ENCODE results near the gene ZNF391.
"Not testable (repeated sequence)": the region's sequence is repeated elsewhere in the genome, so short reads cannot be mapped to it uniquely, and the experiment has no call there.

The ZNF391 gene

GRCh38 chr6:27424851-27425250 is 36.3 kb downstream of the ZNF391 start:
- DNase-seq = not testable (repeated sequence)

GRCh38 chr6:27426045-27426620 is 37.6 kb downstream of the ZNF391 start:
- DNase-seq = no peak

- no peak for DNase-seq
Observed at GRCh38 chr6:27428502-27428901, 39.9 kb downstream of the ZNF391 start.

GRCh38 chr6:27428966-27429365 is 40.4 kb downstream of the ZNF391 start:
- no peak for DNase-seq

- DNase-seq = no peak
Observed at GRCh38 chr6:27433714-27434113, 45.2 kb downstream of the ZNF391 start.

GRCh38 chr6:27439371-27439770 is 50.8 kb downstream of the ZNF391 start:
- no peak for DNase-seq

- DNase-seq = no peak
Observed at GRCh38 chr6:27441001-27441400, 52.4 kb downstream of the ZNF391 start.

GRCh38 chr6:27442932-27443331 is 54.4 kb downstream of the ZNF391 start:
- DNase-seq = no peak

GRCh38 chr6:27448456-27448855 is 59.9 kb downstream of the ZNF391 start:
- no peak for DNase-seq

GRCh38 chr6:27451660-27452390 is 63.3 kb downstream of the ZNF391 start:
- DNase-seq = no peak

- no peak for DNase-seq
Observed at GRCh38 chr6:27452496-27452897, 63.9 kb downstream of the ZNF391 start.
